ENCODE measurements around the gene UBXN11. TPM values are rescaled to one million over a fixed set of nuclear protein-coding genes. Genes with fewer than 3 reads are reported as not detected.
"Not testable (repeated sequence)": the region's sequence is repeated elsewhere in the genome, so short reads cannot be mapped to it uniquely, and the experiment has no call there.

The UBXN11 gene
- polyA plus RNA-seq, 2 of the 4 experiments (the other 2 are of a cell fraction), result 7.6 to 10.8 TPM

- no peak overlapping the region for H3K4me3 ChIP-seq
- no peak for TF ChIP-seq RAD21 (conservative IDR thresholded peaks at IDR 0.05 in 1 of 2, IDR thresholded peaks at IDR 0.05 in 1 of 2)
- no peak for TF ChIP-seq BHLHE40 (IDR thresholded peaks at IDR 0.05; ENCODE audit: low read depth, low read length)
- no peak for TF ChIP-seq CHD2 (IDR thresholded peaks at IDR 0.05; ENCODE audit: low read length, partially characterized antibody)
- TF ChIP-seq SMC3 (IDR thresholded peaks at IDR 0.05), result no peak
- no peak for TF ChIP-seq ELK1 (IDR thresholded peaks at IDR 0.05; ENCODE audit: low read depth, low read length)
- TF ChIP-seq ZNF302 (CRISPR knock-in tag; IDR thresholded peaks at IDR 0.05), result no peak
- no peak for TF ChIP-seq HOXA7 (CRISPR knock-in tag; IDR thresholded peaks at IDR 0.05)
- 0 out of 3 replicates have a peak, but pooled peaks cover 3% of the 10 kb centered on the region for H3K4me1 ChIP-seq
- DNase-seq (ENCODE audit: low read depth in 1 of 2, low spot score in 1 of 2), result no peak
- 84% methylated on average over 10 of the region's 11 CpGs for WGBS (ENCODE audit: missing lambda C conversion rate)
- no peaks in the 10 kb centered on the region for H3K9me3 ChIP-seq
- H3K4me2 ChIP-seq, result no peak overlapping the region
- ATAC-seq, result no peak
- no peak for FAIRE-seq
- ChIA-PET CTCF (interaction anchor here (3.0 kb wide), 1 partner anchor 9 kb away, joined by 18 read pairs; no protein-coding TSS in a partner anchor), POLR2A (no interaction called here)
- H3K27ac ChIP-seq, result no peak overlapping the region
Observed at GRCh38 chr1:26293911-26294463, 12.4 kb downstream of the UBXN11 start.

GRCh38 chr1:26292735-26293134, 13.7 kb downstream of the UBXN11 start:
- POLR2A ChIA-PET, result not testable (repeated sequence)

GRCh38 chr1:26291939-26292338, 14.5 kb downstream of the UBXN11 start:
- Histone ChIP-seq H3K9me3 (no peaks in the 10 kb centered on the region), H3K27ac (no peak overlapping the region), H3K4me1 (no peaks in the 10 kb centered on the region), H3K4me2 (no peak overlapping the region), H3K4me3 (no peak overlapping the region)
- no peak for ATAC-seq
- TF ChIP-seq HEYL (CRISPR knock-in tag; IDR thresholded peaks at IDR 0.05) (no peak), SMC3 (IDR thresholded peaks at IDR 0.05) (no peak), MAZ (IDR thresholded peaks at IDR 0.05; ENCODE audit: borderline replicate concordance, low read depth, low read length) (no peak), CTCF (IDR thresholded peaks at IDR 0.05) (no peak)
- ChIA-PET CTCF (interaction anchor here (0.8 to 1.6 kb wide), 4 partner anchors 12 to 72 kb away, joined by 3 to 6 read pairs (median 4); no protein-coding TSS in a partner anchor), POLR2A (no interaction called here)
- no peak for DNase-seq (ENCODE audit: low read depth in 1 of 2, low spot score in 1 of 2)
- WGBS (ENCODE audit: missing lambda C conversion rate), result 85% methylated on average over 3 of the region's 4 CpGs
- FAIRE-seq, result no peak

More at GRCh38 chr1:26292735-26293134, 13.7 kb downstream of the UBXN11 start:
- DNase-seq (ENCODE audit: low read depth in 1 of 2, low spot score in 1 of 2); H3K9me3 ChIP-seq; H3K4me3 ChIP-seq; ATAC-seq; H3K4me1 ChIP-seq; H3K4me2 ChIP-seq; H3K27ac ChIP-seq; FAIRE-seq: not testable (repeated sequence)
- 93% methylated on average over 3 of the region's 5 CpGs for WGBS (ENCODE audit: missing lambda C conversion rate)
- CTCF ChIA-PET, result interaction anchor here (0.8 to 3.0 kb wide), 4 partner anchors 8 to 69 kb away, joined by 3 to 18 read pairs (median 4); no protein-coding TSS in a partner anchor

GRCh38 chr1:26291433-26291832, 15.0 kb downstream of the UBXN11 start:
- no peak overlapping the region for H3K4me3 ChIP-seq
- H3K27ac ChIP-seq, result no peak overlapping the region
- TF ChIP-seq HDAC2 (IDR thresholded peaks at IDR 0.05) (no peak), HES2 (IDR thresholded peaks at IDR 0.05) (no peak), FOSL2 (IDR thresholded peaks at IDR 0.05) (no peak), FOSL2 (CRISPR knock-in tag; IDR thresholded peaks at IDR 0.05) (no peak), JUN (IDR thresholded peaks at IDR 0.05) (no peak), ZSCAN20 (CRISPR knock-in tag; IDR thresholded peaks at IDR 0.05) (no peak), HOXB13 (CRISPR knock-in tag; IDR thresholded peaks at IDR 0.05; ENCODE audit: low read depth) (no peak), RARB (CRISPR knock-in tag; IDR thresholded peaks at IDR 0.05) (no peak), MAX (IDR thresholded peaks at IDR 0.05) (no peak), EP300 (IDR thresholded peaks at IDR 0.05) (no peak), EHMT2 (IDR thresholded peaks at IDR 0.05; ENCODE audit: low read depth) (no peak), ELK1 (IDR thresholded peaks at IDR 0.05; ENCODE audit: low read depth, low read length) (no peak), E2F6 (IDR thresholded peaks at IDR 0.05; ENCODE audit: borderline replicate concordance, low read depth) (no peak)
- ATAC-seq (no peak), DNase-seq (ENCODE audit: low read depth in 1 of 2, low spot score in 1 of 2) (no peak), FAIRE-seq (no peak)
- ChIA-PET CTCF (interaction anchor here (0.8 to 1.6 kb wide), 3 partner anchors 12 to 73 kb away, joined by 3 to 6 read pairs (median 4); no protein-coding TSS in a partner anchor), POLR2A (no interaction called here)
- WGBS (ENCODE audit: missing lambda C conversion rate), result 88% methylated on average over 1 of the region's 3 CpGs
- no peak overlapping the region for H3K4me2 ChIP-seq
- no peaks in the 10 kb centered on the region for H3K9me3 ChIP-seq
- H3K4me1 ChIP-seq, result no peaks in the 10 kb centered on the region
